SU-DHL-6 (cell line): Measurements from ENCODE around the gene ATG2A.

Experiments used
- H2AFZ ChIP-seq: fragments of 200-600 bp; sonication (generic); 2 replicates; pipeline ENCODE4 v1.6.1; 2014; ENCODE audit warnings: low read depth, mild to moderate bottlenecking, moderate library complexity, mixed read lengths, antibody characterized with exemption, low read length; ENCODE audit not compliant: severe bottlenecking
- H3F3A ChIP-seq: fragments of 200-600 bp; shearing (Covaris generic); 2 replicates; pipeline ENCODE4 v1.6.0; 2016; ENCODE audit warnings: antibody characterized with exemption, mild to moderate bottlenecking; ENCODE audit not compliant: insufficient read depth
- H3K27ac ChIP-seq: fragments of 200-600 bp; sonication (generic); 2 replicates; pipeline ENCODE4 v1.5.1; 2016; ENCODE audit warnings: low read depth, mild to moderate bottlenecking, low read length, moderate library complexity, mixed read lengths
- H3K27me3 ChIP-seq: fragments of 200-600 bp; sonication (generic), shearing (Covaris generic); 2 replicates; pipeline ENCODE4 v1.6.0; 2014; ENCODE audit warnings: mild to moderate bottlenecking, low read length
- H3K36me3 ChIP-seq: fragments of 200-600 bp; sonication (generic); 2 replicates; pipeline ENCODE4 v1.6.1; 2014; ENCODE audit warnings: mild to moderate bottlenecking, low read length, mixed read lengths
- H3K4me2 ChIP-seq: fragments of 300-600, 200-600 bp; shearing (Covaris generic), sonication (generic); 2 replicates; pipeline ENCODE4 v1.6.0; 2014; ENCODE audit warnings: low read length, low read depth, mild to moderate bottlenecking; ENCODE audit not compliant: poor library complexity, severe bottlenecking
- H3K4me3 ChIP-seq: fragments of 200-600 bp; sonication (generic); 2 replicates; pipeline ENCODE4 v1.5.1; 2014; ENCODE audit warnings: antibody characterized with exemption, low read length, mild to moderate bottlenecking, mixed read lengths; ENCODE audit not compliant: insufficient read depth, poor library complexity, severe bottlenecking
- H3K79me2 ChIP-seq: fragments of 200-600 bp; sonication (generic); 2 replicates; pipeline ENCODE4 v1.6.1; 2014; ENCODE audit warnings: mild to moderate bottlenecking, low read length, moderate library complexity; ENCODE audit not compliant: insufficient read depth
- H3K9ac ChIP-seq: fragments of 200-600 bp; sonication (generic); 2 replicates; pipeline ENCODE4 v1.7.0; 2014; ENCODE audit warnings: mild to moderate bottlenecking, low read length
- H3K9me2 ChIP-seq: fragments of 200-600 bp; sonication (generic); replicated peaks from 2 replicates; pipeline ENCODE4 v1.6.1; 2014; ENCODE audit warnings: low read length; ENCODE audit not compliant: insufficient read depth
- H3K9me3 ChIP-seq: fragments of 200-600 bp; sonication (generic); 2 replicates; pipeline ENCODE4 v1.6.1; 2014; ENCODE audit warnings: low read length, mixed read lengths; ENCODE audit not compliant: insufficient read depth
- H4K20me1 ChIP-seq: fragments of 200-600 bp; sonication (generic); 2 replicates; pipeline ENCODE4 v1.6.1; 2014; ENCODE audit warnings: low read depth, mild to moderate bottlenecking, antibody characterized with exemption, low read length, moderate library complexity, mixed read lengths
- CTCF ChIP-seq: fragments of 200-600 bp; sonication (generic); IDR thresholded peaks from one replicate; pipeline ENCODE4 v1.5.1; 2017; ENCODE audit warnings: antibody characterized with exemption, mild to moderate bottlenecking, low read length, moderate library complexity; ENCODE audit not compliant: insufficient read depth, poor library complexity, severe bottlenecking
- EZH2phosphoT487 ChIP-seq: fragments of 200-600 bp; sonication (generic), shearing (Covaris generic); conservative IDR thresholded peaks from 2 replicates; pipeline ENCODE4 v1.6.1; 2018; ENCODE audit warnings: mild to moderate bottlenecking, antibody characterized with exemption, low read length, moderate library complexity, mixed read lengths

The ATG2A gene

GRCh38 chr11:64916775-64917662 is at the start of gene ATG2A:
Gene ATG2A, minus strand, starts transcription at chr11:64917209. Its CDS starts 74 bp downstream, at chr11:64917135.
- no peaks in the 10 kb centered on the region for H4K20me1 ChIP-seq
- H3K9me2 ChIP-seq = no peaks in the 10 kb centered on the region
- peak within 1 kb of the TSS; percentile 38 for H2AFZ ChIP-seq
- TF ChIP-seq CTCF (no peak), EZH2phosphoT487 (no peak)
- no peaks in the 10 kb centered on the region for H3K27me3 ChIP-seq
- peak within 1 kb of the TSS; percentile 85 for H3K9ac ChIP-seq
- peaks cover 10% of the 10 kb centered on the region; the same call in 1 of the 2 replicates for H3K79me2 ChIP-seq
- peak within 1 kb of the TSS; percentile 75 for H3K4me3 ChIP-seq
- H3K9me3 ChIP-seq = no peaks in the 10 kb centered on the region
- peak within 1 kb of the TSS; percentile 77 for H3K4me2 ChIP-seq
- H3F3A ChIP-seq = peaks cover 6% of the 10 kb centered on the region
- no peaks in the 10 kb centered on the region for H3K36me3 ChIP-seq
- peak within 1 kb of the TSS; percentile 30 for H3K27ac ChIP-seq

GRCh38 chr11:64963072-64963631 is 46.1 kb upstream of the ATG2A start:
- Histone ChIP-seq H3K4me3 (no peak overlapping the region), H3F3A (no peaks in the 10 kb centered on the region), H3K4me2 (no peak overlapping the region), H2AFZ (no peak overlapping the region), H3K9me2 (no peaks in the 10 kb centered on the region), H3K27ac (no peak overlapping the region), H3K9me3 (no peaks in the 10 kb centered on the region), H3K27me3 (no peaks in the 10 kb centered on the region), H3K36me3 (no peaks in the 10 kb centered on the region), H4K20me1 (no peaks in the 10 kb centered on the region), H3K9ac (no peak overlapping the region), H3K79me2 (no peaks in the 10 kb centered on the region)
- no peak for TF ChIP-seq CTCF
- no peak for TF ChIP-seq EZH2phosphoT487

- Histone ChIP-seq H3K4me2 (no peak overlapping the region), H3K27ac (no peak overlapping the region), H3K79me2 (no peaks in the 10 kb centered on the region), H3F3A (no peaks in the 10 kb centered on the region), H3K9me2 (no peaks in the 10 kb centered on the region), H3K36me3 (no peaks in the 10 kb centered on the region), H3K4me3 (no peak overlapping the region), H2AFZ (no peak overlapping the region), H3K9ac (no peak overlapping the region), H3K9me3 (no peaks in the 10 kb centered on the region), H4K20me1 (no peaks in the 10 kb centered on the region), H3K27me3 (no peaks in the 10 kb centered on the region)
- no peak for TF ChIP-seq EZH2phosphoT487
Measured at GRCh38 chr11:64960719-64961118, 43.7 kb upstream of the ATG2A start.

DNA sequence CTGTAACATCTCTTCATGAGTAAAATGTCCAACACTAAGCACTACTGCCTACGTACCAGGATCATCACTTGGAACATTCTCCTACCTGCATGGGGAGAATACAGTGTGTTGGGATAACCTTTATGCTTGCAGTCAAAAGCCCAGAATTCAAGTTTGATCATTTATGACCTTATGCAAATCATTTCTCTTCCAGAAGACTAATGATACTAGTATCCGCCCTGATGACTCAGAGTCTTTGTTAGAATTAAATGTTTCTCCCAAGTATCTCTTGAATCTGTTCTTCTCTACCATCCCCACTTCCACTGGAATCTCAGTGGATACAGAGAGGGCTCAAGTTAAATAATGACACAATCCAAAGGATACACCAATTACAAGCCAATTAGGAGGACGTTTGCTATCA is 42.5 kb upstream of the ATG2A start:
- Histone ChIP-seq H3K9me3 (no peaks in the 10 kb centered on the region), H3K4me2 (no peak overlapping the region), H3K27ac (no peak overlapping the region), H3K36me3 (no peaks in the 10 kb centered on the region), H3K9me2 (no peaks in the 10 kb centered on the region), H3F3A (no peaks in the 10 kb centered on the region), H3K79me2 (no peaks in the 10 kb centered on the region), H3K4me3 (no peak overlapping the region), H4K20me1 (no peaks in the 10 kb centered on the region), H2AFZ (no peak overlapping the region), H3K27me3 (no peaks in the 10 kb centered on the region), H3K9ac (no peak overlapping the region)
- TF ChIP-seq CTCF (no peak), EZH2phosphoT487 (no peak)
